Thyroid gland (tissue), 4 donors: ENCODE results near the gene KRAS. TPM values are rescaled to one million over a fixed set of nuclear protein-coding genes. Genes with fewer than 3 reads are reported as not detected.
A peak's percentile ranks its signal among the peaks of the same experiment; 100 is the strongest.

Source experiments
- DNase-seq, 2 donors: peaks; one replicate each; pipeline ENCODE4 v3.0.0-alpha.2; 2019
- H3K27ac ChIP-seq, 3 donors: fragments of 200-600 bp; sonication (generic); 1 replicate in 2 of 3; 2 replicates in 1 of 3; pipeline ENCODE4 v1.5.1; 2016 to 2019; ENCODE audit warnings: mild to moderate bottlenecking in 1 of 3, moderate library complexity in 1 of 3
- H3K27me3 ChIP-seq: fragments of 200-600 bp; sonication (generic); one replicate; pipeline ENCODE4 v1.5.1; 2019
- H3K36me3 ChIP-seq, 2 donors: fragments of 200-600 bp; sonication (generic); one replicate each; pipeline ENCODE4 v1.5.1; 2016 to 2019
- H3K4me1 ChIP-seq, 2 donors: fragments of 200-600 bp; sonication (generic); one replicate each; pipeline ENCODE4 v1.5.1; 2017 to 2019
- H3K4me3 ChIP-seq, 3 donors: fragments of 200-600 bp; sonication (generic); replicated peaks in 1 of 3; 1 replicate in 2 of 3; 2 replicates in 1 of 3; pipeline ENCODE4 v1.5.1; 2016; ENCODE audit warnings: mild to moderate bottlenecking in 1 of 3
- H3K9me3 ChIP-seq: fragments of 200-600 bp; sonication (generic); one replicate; pipeline ENCODE4 v1.5.1; 2017
- CTCF ChIP-seq, 6 experiments: fragments of 200-600 bp in 3 of 6; fragments of 450-650 bp in 3 of 6; sonication (generic) in 3 of 6; IDR thresholded peaks; one replicate each; pipeline ENCODE4 v1.5.1; 2016 to 2019; ENCODE audit warnings: antibody characterized with exemption in 6 of 6, mild to moderate bottlenecking in 2 of 6, inconsistent platforms in 1 of 6, moderate library complexity in 1 of 6
- POLR2A ChIP-seq, 2 donors: fragments of 450-650 bp; IDR thresholded peaks; one replicate each; pipeline ENCODE4 v1.6.1; 2017; ENCODE audit warnings: antibody characterized with exemption in 2 of 2, mild to moderate bottlenecking in 2 of 2, moderate library complexity in 1 of 2
- WGBS, 2 donors: methylation state at CpG; one replicate each; pipeline ENCODE4 v1.1.5; 2017; 5-methylcytosine and 5-hydroxymethylcytosine counted together
- intact Hi-C: fragments of 100-400 bp; cut with DNase I; formaldehyde crosslinking; loops from one replicate; pipeline ENCODE4 v1.15.1; 2023
- total RNA-seq, 4 donors: library from RNA; depleted of rRNA; stranded (reverse); fragments of >200 nt; gene quantifications; one replicate each; pipeline ENCODE4 v1.2.3, GENCODE V29; 2016

The KRAS gene
- total RNA-seq, 4 donors from 2014 or later = 17.3 to 25.7 (median 22.3) TPM

GRCh38 chr12:25251769-25252168 is 1.0 kb upstream of the KRAS start:
- intact Hi-C loops = loop anchor here (5.0 kb wide), 1 partner anchor 131 kb away; no protein-coding TSS in a partner anchor

GRCh38 chr12:25249931-25250738 is 594 bp downstream of the KRAS start:
- H3K4me1 ChIP-seq = peaks cover 3 to 4% of the 10 kb centered on the region in 2 donors
- WGBS, 2 donors = 1% methylated on average over 12 to 26 of the region's 56 CpGs
- peak overlapping the region; percentile 2 to 100 (median 83) for H3K4me3 ChIP-seq
- H3K36me3 ChIP-seq = no peaks in the 10 kb centered on the region
- TF ChIP-seq POLR2A (IDR thresholded peaks at IDR 0.05) (no peak), CTCF (IDR thresholded peaks at IDR 0.05) (no peak)
- H3K9me3 ChIP-seq = no peaks in the 10 kb centered on the region
- intact Hi-C loops = loop anchor here (5.0 kb wide), 1 partner anchor 132 kb away; no protein-coding TSS in a partner anchor
- H3K27me3 ChIP-seq = no peaks in the 10 kb centered on the region
- DNase-seq = peak; percentile 41 to 52
- peak overlapping the region; percentile 85 to 98 (median 87) for H3K27ac ChIP-seq

More at GRCh38 chr12:25251769-25252168, 1.0 kb upstream of the KRAS start:
- Histone ChIP-seq H3K27me3 (no peaks in the 10 kb centered on the region), H3K4me1 (peaks cover 3 to 9% of the 10 kb centered on the region in 2 donors), H3K9me3 (no peaks in the 10 kb centered on the region), H3K36me3 (no peaks in the 10 kb centered on the region), H3K4me3 (peak overlapping the region in 1 of 3 donors; percentile 100), H3K27ac (peak overlapping the region; percentile 63 to 98 (median 66))
- WGBS, 2 donors = 67 to 74% methylated on average over 6 of the region's 6 CpGs
- DNase-seq = no peak
- TF ChIP-seq CTCF (IDR thresholded peaks at IDR 0.05) (no peak), POLR2A (IDR thresholded peaks at IDR 0.05) (no peak)

GRCh38 chr12:25248732-25249131 is 2.0 kb downstream of the KRAS start:
- DNase-seq = no peak
- Histone ChIP-seq H3K4me1 (peaks cover 3 to 4% of the 10 kb centered on the region in 2 donors), H3K27me3 (no peaks in the 10 kb centered on the region), H3K9me3 (no peaks in the 10 kb centered on the region), H3K36me3 (no peaks in the 10 kb centered on the region), H3K27ac (no peak overlapping the region), H3K4me3 (no peak overlapping the region)
- intact Hi-C loops = no loop called here
- 93 to 95% methylated on average over 1 of the region's 1 CpG for WGBS, 2 donors
- TF ChIP-seq CTCF (IDR thresholded peaks at IDR 0.05) = no peak
- no peak for TF ChIP-seq POLR2A (IDR thresholded peaks at IDR 0.05)

GRCh38 chr12:25248137-25248536 is 2.6 kb downstream of the KRAS start:
- DNase-seq = no peak
- Histone ChIP-seq H3K27me3 (no peaks in the 10 kb centered on the region), H3K36me3 (no peaks in the 10 kb centered on the region), H3K27ac (no peak overlapping the region), H3K4me1 (peaks cover 3 to 4% of the 10 kb centered on the region in 2 donors), H3K9me3 (no peaks in the 10 kb centered on the region), H3K4me3 (no peak overlapping the region)
- WGBS, 2 donors = 96% methylated on average over 20 of the region's 20 CpGs
- TF ChIP-seq POLR2A (IDR thresholded peaks at IDR 0.05) (no peak), CTCF (IDR thresholded peaks at IDR 0.05) (no peak)
- intact Hi-C loops = no loop called here

GRCh38 chr12:25245491-25245890 is 5.2 kb downstream of the KRAS start:
- 95 to 96% methylated on average over 6 of the region's 6 CpGs for WGBS, 2 donors
- Histone ChIP-seq H3K4me3 (no peak overlapping the region), H3K9me3 (no peaks in the 10 kb centered on the region), H3K36me3 (no peaks in the 10 kb centered on the region), H3K4me1 (peaks cover 3 to 4% of the 10 kb centered on the region in 2 donors), H3K27me3 (no peaks in the 10 kb centered on the region), H3K27ac (no peak overlapping the region)
- TF ChIP-seq POLR2A (IDR thresholded peaks at IDR 0.05) (no peak), CTCF (IDR thresholded peaks at IDR 0.05) (no peak)
- no peak for DNase-seq
- intact Hi-C loops = no loop called here
